ES-I3 (cell line): ENCODE data around the gene EZH1.

Experiments used
- H3K36me3 ChIP-seq: 2 replicates; pipeline ENCODE4 v1.6.1; 2013; ENCODE audit warnings: mild to moderate bottlenecking, low read length, control low read depth, moderate library complexity; ENCODE audit not compliant: insufficient read depth
- H3K4me1 ChIP-seq: 2 replicates; pipeline ENCODE4 v1.6.1; 2013; ENCODE audit warnings: mild to moderate bottlenecking, control low read depth, low read length; ENCODE audit not compliant: insufficient read depth
- H3K9ac ChIP-seq: 2 replicates; pipeline ENCODE4 v1.6.1; 2013; ENCODE audit warnings: low read depth, mild to moderate bottlenecking, low read length, moderate library complexity
- H3K9me3 ChIP-seq: 2 replicates; pipeline ENCODE4 v1.6.1; 2013; ENCODE audit warnings: mild to moderate bottlenecking, low read length, moderate library complexity; ENCODE audit not compliant: control insufficient read depth, insufficient read depth

The EZH1 gene

GRCh38 chr17:42676424-42677011, 68.3 kb downstream of the EZH1 start, which contains the start of gene PLEKHH3:
PLEKHH3 (minus strand) TSS chr17:42676994; CDS start chr17:42676563, 431 bp downstream.
- H3K4me1 ChIP-seq, result peaks cover 14% of the 10 kb centered on the region; the same call in 1 of the 2 replicates

GRCh38 chr17:42675965-42676423, 68.8 kb downstream of the EZH1 start:
- Histone ChIP-seq H3K9ac (peak overlapping the region; percentile 89), H3K36me3 (no peaks in the 10 kb centered on the region), H3K4me1 (peaks cover 10% of the 10 kb centered on the region; the same call in 1 of the 2 replicates), H3K9me3 (no peaks in the 10 kb centered on the region)

More at GRCh38 chr17:42676424-42677011, 68.3 kb downstream of the EZH1 start, which contains the start of gene PLEKHH3:
- Histone ChIP-seq H3K9ac (peak within 1 kb of the TSS; percentile 89), H3K9me3 (no peaks in the 10 kb centered on the region), H3K36me3 (no peaks in the 10 kb centered on the region)

- Histone ChIP-seq H3K9me3 (no peaks in the 10 kb centered on the region), H3K4me1 (peaks cover 10% of the 10 kb centered on the region; the same call in 1 of the 2 replicates), H3K36me3 (no peaks in the 10 kb centered on the region), H3K9ac (peak overlapping the region; percentile 89)
Observed at GRCh38 chr17:42675348-42675964, 69.4 kb downstream of the EZH1 start.

- peaks cover 10% of the 10 kb centered on the region; the same call in 1 of the 2 replicates for H3K4me1 ChIP-seq
- H3K36me3 ChIP-seq, result no peaks in the 10 kb centered on the region
- no peaks in the 10 kb centered on the region for H3K9me3 ChIP-seq
- peak overlapping the region; percentile 89; the same call in 1 of the 2 replicates for H3K9ac ChIP-seq
Observed at GRCh38 chr17:42674755-42675347, 70.0 kb downstream of the EZH1 start.

GRCh38 chr17:42673885-42674754, 70.7 kb downstream of the EZH1 start:
- Histone ChIP-seq H3K9me3 (no peaks in the 10 kb centered on the region), H3K4me1 (peaks cover 10% of the 10 kb centered on the region; the same call in 1 of the 2 replicates), H3K9ac (peak overlapping the region; percentile 43; the same call in 1 of the 2 replicates), H3K36me3 (no peaks in the 10 kb centered on the region)

GRCh38 chr17:42673266-42673884, 71.5 kb downstream of the EZH1 start:
- Histone ChIP-seq H3K4me1 (peaks cover 10% of the 10 kb centered on the region; the same call in 1 of the 2 replicates), H3K9me3 (no peaks in the 10 kb centered on the region), H3K36me3 (no peaks in the 10 kb centered on the region), H3K9ac (peak overlapping the region; percentile 43; the same call in 1 of the 2 replicates)

GRCh38 chr17:42672038-42672437, 72.8 kb downstream of the EZH1 start:
- H3K4me1 ChIP-seq, result peaks cover 22% of the 10 kb centered on the region; the same call in 1 of the 2 replicates
- peaks cover 1% of the 10 kb centered on the region; the same call in 1 of the 2 replicates for H3K36me3 ChIP-seq
- no peaks in the 10 kb centered on the region for H3K9me3 ChIP-seq
- H3K9ac ChIP-seq, result peak overlapping the region; percentile 64

- H3K36me3 ChIP-seq, result peaks cover 6% of the 10 kb centered on the region
- H3K9ac ChIP-seq, result peak overlapping the region; percentile 64
Observed at GRCh38 chr17:42670789-42671657, 73.8 kb downstream of the EZH1 start.

GRCh38 chr17:42669977-42670788, 74.7 kb downstream of the EZH1 start:
- H3K9me3 ChIP-seq, result no peaks in the 10 kb centered on the region
- peaks cover 22% of the 10 kb centered on the region; the same call in 1 of the 2 replicates for H3K4me1 ChIP-seq
- H3K9ac ChIP-seq, result peak overlapping the region; percentile 64; the same call in 1 of the 2 replicates
- peaks cover 6% of the 10 kb centered on the region for H3K36me3 ChIP-seq

More at GRCh38 chr17:42670789-42671657, 73.8 kb downstream of the EZH1 start:
- Histone ChIP-seq H3K4me1 (peaks cover 22% of the 10 kb centered on the region; the same call in 1 of the 2 replicates), H3K9me3 (no peaks in the 10 kb centered on the region)

- H3K9me3 ChIP-seq, result no peaks in the 10 kb centered on the region
- peaks cover 6% of the 10 kb centered on the region for H3K36me3 ChIP-seq
- peaks cover 20% of the 10 kb centered on the region; the same call in 1 of the 2 replicates for H3K4me1 ChIP-seq
- peak overlapping the region; percentile 27; the same call in 1 of the 2 replicates for H3K9ac ChIP-seq
Observed at GRCh38 chr17:42669705-42669976, 75.2 kb downstream of the EZH1 start.

GRCh38 chr17:42667088-42667951, 77.5 kb downstream of the EZH1 start:
- Histone ChIP-seq H3K9me3 (no peaks in the 10 kb centered on the region), H3K4me1 (peaks cover 12% of the 10 kb centered on the region; the same call in 1 of the 2 replicates), H3K36me3 (peaks cover 9% of the 10 kb centered on the region), H3K9ac (no peak overlapping the region)
